HG03558 (cell line): ENCODE measurements around the gene SMARCA2.

Experiments used
- ATAC-seq: cut with Tn5 transposase; IDR thresholded peaks from one replicate; pipeline ENCODE4 v1.9.1; 2021; ENCODE audit warnings: moderate number of reproducible peaks; ENCODE audit not compliant: unreplicated experiment; ENCODE audit errors: extremely low read depth

SMARCA2 gene

DNA sequence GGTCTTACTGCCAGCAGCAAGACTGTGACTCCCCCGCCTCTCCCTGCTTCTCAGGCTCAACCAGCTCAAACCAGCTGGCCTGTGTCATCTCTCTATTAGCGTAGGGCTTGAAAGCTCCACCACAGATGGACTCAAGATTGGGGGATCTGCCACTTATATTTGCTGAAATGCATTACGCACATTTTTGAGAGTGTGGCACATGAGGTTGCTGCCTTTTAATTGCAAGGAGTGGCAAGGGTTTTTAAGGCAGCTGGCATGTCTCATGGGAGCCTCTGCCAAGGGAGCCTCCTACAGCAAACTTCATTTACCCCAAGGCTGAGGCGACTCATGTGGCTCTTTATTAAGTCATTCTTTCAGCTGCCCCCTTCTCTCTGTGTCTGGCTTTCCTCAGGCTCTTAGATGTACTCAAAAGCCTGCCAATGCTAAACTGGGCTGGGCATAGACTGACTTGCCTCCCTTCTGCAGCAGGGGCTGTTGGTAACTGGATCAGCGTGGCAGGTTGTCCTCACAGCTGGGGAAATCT, 219.3 kb downstream of the SMARCA2 start:
- ATAC-seq: no peak

DNA sequence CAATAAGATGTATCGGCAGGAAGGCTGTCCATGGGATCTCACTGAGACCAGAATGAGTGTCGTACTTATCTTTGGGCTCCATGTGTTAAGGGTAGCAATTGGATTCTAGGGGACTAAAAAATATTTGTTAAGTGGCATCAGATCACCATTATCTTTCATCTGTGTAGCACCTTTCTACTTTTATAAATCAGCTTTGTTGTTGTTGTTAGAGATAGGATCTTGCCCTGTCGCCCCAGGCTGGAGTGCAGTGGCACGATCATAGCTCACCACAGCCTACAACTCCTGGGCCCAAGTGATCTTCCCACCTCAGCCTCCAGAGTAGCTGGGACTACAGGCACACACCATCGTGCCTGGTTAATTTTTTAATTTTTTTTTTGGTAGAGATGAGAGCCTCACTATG, 220.5 kb downstream of the SMARCA2 start:
- ATAC-seq: no peak

DNA sequence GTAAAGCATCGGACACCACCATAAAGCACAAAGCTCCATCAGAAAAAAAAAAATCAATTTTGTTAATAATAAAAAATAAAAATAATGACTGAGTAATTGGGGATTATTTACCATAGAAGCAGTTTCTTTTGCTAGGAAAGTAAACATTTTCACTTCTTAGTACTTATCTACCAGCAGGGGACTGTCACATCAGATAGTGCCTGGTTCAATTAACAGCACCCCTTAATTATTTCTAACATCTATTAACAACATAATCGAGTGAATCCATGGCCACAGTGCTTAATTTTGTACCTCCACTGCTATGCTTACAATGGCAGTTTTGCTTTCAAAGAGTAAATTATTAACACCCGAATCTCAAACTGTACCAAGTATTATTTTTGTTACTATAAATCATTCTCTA, 221.7 kb downstream of the SMARCA2 start:
- ATAC-seq: no peak

DNA sequence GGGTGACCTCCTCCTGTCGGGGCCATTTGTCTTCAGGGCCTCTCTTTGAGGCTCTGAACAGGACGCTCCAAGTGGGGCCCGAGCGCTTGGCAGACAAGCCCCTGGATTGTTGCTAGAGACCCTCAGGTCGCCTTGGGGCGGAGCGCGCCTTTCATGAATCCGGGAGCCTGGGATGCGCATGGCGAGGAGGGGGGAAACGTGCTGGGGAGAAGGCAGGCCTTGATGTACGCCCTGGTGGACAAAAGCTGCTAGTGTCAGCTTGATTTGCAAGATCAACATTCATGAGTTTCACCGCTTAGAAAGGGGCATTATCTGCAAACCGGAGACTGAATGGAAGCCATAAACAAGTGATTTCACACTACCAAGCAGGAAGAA, 226.3 kb downstream of the SMARCA2 start:
- peak; percentile 10 for ATAC-seq

DNA sequence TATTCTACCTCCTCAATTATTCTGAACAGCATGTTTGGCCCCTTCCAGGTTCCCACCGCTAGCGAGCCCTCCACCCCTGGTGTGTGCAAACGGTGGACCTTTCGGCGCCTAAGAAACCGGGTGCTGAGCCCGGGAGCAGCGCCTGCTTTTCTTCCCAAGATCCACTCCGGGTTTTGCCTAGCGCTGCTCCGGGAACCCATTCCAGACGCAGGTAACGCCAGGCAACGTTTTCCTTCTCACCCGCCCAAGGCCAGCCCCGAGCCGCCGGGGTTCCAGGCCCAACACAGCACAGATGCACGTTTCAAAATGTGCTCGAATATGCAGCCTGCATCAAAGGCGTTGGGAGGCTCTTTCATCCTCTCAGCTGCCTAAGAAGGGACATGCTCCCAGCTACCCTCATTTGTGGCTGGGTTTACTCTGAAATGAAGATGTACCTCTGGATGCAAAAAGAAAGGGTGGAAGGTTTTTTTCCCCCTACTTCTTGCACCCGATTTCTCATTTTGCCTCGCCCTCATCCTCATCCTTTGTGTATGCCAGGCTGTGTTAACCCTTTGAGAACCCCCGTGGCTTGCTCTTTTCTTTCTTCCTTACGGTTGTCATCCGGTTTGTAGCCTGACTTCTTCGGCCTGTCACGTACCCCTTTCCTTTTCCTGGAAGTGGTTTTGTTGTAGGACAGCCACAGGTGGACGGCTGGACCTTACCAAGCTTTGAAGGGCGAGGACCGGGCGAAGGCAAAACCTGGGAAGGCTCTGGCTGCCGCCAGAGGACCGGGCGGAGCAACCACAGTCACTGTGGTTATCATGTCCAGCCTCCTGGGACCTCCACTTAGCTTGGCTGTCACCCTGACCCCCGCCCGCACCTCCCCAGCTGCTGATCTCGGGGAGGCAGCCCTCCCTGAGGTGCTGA, 226.9 kb downstream of the SMARCA2 start:
- ATAC-seq: peak; percentile 62

GRCh38 chr9:2242831-2243330, 227.7 kb downstream of the SMARCA2 start:
- ATAC-seq: no peak
